ENCODE results near the gene ADAR. TPM values are rescaled to one million over a fixed set of nuclear protein-coding genes. Genes with fewer than 3 reads are reported as not detected.

ADAR gene
- total and polyA plus RNA-seq, 3 experiments from 2014 or later = 157 to 223 (median 223) TPM

DNA sequence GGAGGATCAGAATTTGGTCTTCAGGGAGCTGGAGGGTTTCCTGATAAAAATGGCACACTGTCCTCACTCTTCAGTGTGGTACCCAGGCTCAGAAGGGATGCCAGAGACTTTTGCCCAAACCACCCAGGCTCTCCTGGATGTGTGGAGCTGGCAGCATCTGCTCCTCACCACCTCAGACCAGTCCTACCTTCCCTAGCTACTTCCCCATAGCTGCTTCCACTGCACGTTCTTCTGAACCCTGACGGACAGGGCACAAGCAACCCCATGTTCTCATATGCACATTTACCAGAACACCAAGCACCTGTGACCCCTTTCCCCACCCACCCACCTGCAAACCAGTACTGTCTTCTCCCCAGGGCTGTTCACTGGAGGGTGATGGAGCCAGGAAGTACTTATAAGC lies 4.7 kb downstream of the ADAR start:
- H3K27me3 ChIP-seq (ENCODE audit: insufficient read depth, low read length, poor library complexity, severe bottlenecking) = no peaks in the 10 kb centered on the region
- H3K9me3 ChIP-seq (ENCODE audit: low read length) = no peaks in the 10 kb centered on the region
- H3K4me3 ChIP-seq (ENCODE audit: low read length) = no peak overlapping the region
- POLR2A ChIA-PET = no interaction called here
- H3K36me3 ChIP-seq (ENCODE audit: insufficient read depth, low read length) = peaks cover 41% of the 10 kb centered on the region
- Mint-ChIP-seq H3K27ac (peak overlapping the region in 7 of 8 donors; percentile 40 to 97 (median 74)), H3K9me3 (no peaks in the 10 kb centered on the region), H3K27me3 (no peaks in the 10 kb centered on the region), H3K4me1 (peaks cover 72 to 92% (median 90%) of the 10 kb centered on the region in 3 donors), H3K36me3 (peaks cover 0 to 81% (median 12%) of the 10 kb centered on the region in 3 donors), H3K4me3 (peak overlapping the region in 2 of 7 donors; percentile 32 to 37)
- DNase-seq = no peak
- H3K4me1 ChIP-seq (ENCODE audit: insufficient read depth, low read length) = peaks cover 61% of the 10 kb centered on the region
- H3K27ac ChIP-seq (ENCODE audit: low read depth, low read length) = no peak overlapping the region
- CTCF ChIA-PET = interaction anchor here (0.8 kb wide), 1 partner anchor 24 kb away, joined by 4 read pairs; no protein-coding TSS in a partner anchor

DNA sequence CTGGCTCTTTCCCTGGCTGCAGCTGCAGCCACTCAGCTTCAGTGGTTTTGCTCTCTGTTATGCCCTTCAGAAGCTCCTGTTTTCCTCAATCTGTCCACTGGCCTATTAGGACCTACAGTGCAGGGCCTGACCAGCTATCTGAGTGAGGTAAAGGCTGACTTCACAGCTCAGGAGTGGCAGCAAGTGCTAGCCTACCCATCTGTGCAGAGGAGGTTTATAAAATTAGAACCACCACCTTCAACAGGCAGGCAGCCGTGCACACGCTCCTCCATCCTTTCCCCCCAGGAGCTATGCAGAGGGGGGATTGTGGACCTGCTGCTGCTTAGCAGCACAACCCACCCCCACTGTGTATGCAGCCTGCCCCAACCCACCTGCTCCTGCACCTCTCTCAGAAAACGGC lies 8.3 kb downstream of the ADAR start:
- no peaks in the 10 kb centered on the region for H3K27me3 Mint-ChIP-seq
- peaks cover 46 to 61% (median 54%) of the 10 kb centered on the region in 3 donors for H3K4me1 Mint-ChIP-seq
- CTCF ChIA-PET = interaction anchor here (1.0 to 2.6 kb wide), 2 partner anchors 8 to 40 kb away, joined by 3 to 8 read pairs; no protein-coding TSS in a partner anchor

GRCh38 chr1:154598871-154599635 lies 8.9 kb downstream of the ADAR start:
- no peak overlapping the region for H3K4me3 Mint-ChIP-seq
- POLR2A ChIA-PET = no interaction called here

More for the DNA sequence above, 8.3 kb downstream of the ADAR start:
- Histone ChIP-seq H3K4me1 (ENCODE audit: insufficient read depth, low read length) (peaks cover 35% of the 10 kb centered on the region), H3K9me3 (ENCODE audit: low read length) (no peaks in the 10 kb centered on the region), H3K27me3 (ENCODE audit: insufficient read depth, low read length, poor library complexity, severe bottlenecking) (no peaks in the 10 kb centered on the region), H3K36me3 (ENCODE audit: insufficient read depth, low read length) (peaks cover 73% of the 10 kb centered on the region), H3K27ac (ENCODE audit: low read depth, low read length) (no peak overlapping the region), H3K4me3 (ENCODE audit: low read length) (no peak overlapping the region)
- Mint-ChIP-seq H3K4me3 (peak overlapping the region in 2 of 7 donors; percentile 20 to 28), H3K36me3 (peaks cover 5 to 91% (median 17%) of the 10 kb centered on the region in 3 donors), H3K27ac (peak overlapping the region in 7 of 8 donors; percentile 29 to 81 (median 51)), H3K9me3 (no peaks in the 10 kb centered on the region)
- DNase-seq = no peak
- POLR2A ChIA-PET = no interaction called here

GRCh38 chr1:154595621-154596020 lies 12.4 kb downstream of the ADAR start:
- POLR2A ChIA-PET = no interaction called here
- Mint-ChIP-seq H3K36me3 (peaks cover 11 to 94% (median 30%) of the 10 kb centered on the region in 3 donors), H3K9me3 (no peaks in the 10 kb centered on the region)

More at GRCh38 chr1:154598871-154599635, 8.9 kb downstream of the ADAR start:
- CTCF ChIA-PET = interaction anchor here (1.0 to 2.6 kb wide), 2 partner anchors 8 to 40 kb away, joined by 3 to 8 read pairs; no protein-coding TSS in a partner anchor
- Histone ChIP-seq H3K27me3 (ENCODE audit: insufficient read depth, low read length, poor library complexity, severe bottlenecking) (no peaks in the 10 kb centered on the region), H3K36me3 (ENCODE audit: insufficient read depth, low read length) (peaks cover 80% of the 10 kb centered on the region), H3K4me1 (ENCODE audit: insufficient read depth, low read length) (peaks cover 29% of the 10 kb centered on the region), H3K4me3 (ENCODE audit: low read length) (no peak overlapping the region), H3K9me3 (ENCODE audit: low read length) (no peaks in the 10 kb centered on the region), H3K27ac (ENCODE audit: low read depth, low read length) (no peak overlapping the region)
- Mint-ChIP-seq H3K9me3 (no peaks in the 10 kb centered on the region), H3K27ac (peak overlapping the region in 7 of 8 donors; percentile 15 to 81 (median 24)), H3K27me3 (no peaks in the 10 kb centered on the region), H3K36me3 (peaks cover 5 to 92% (median 21%) of the 10 kb centered on the region in 3 donors), H3K4me1 (peaks cover 40 to 55% (median 52%) of the 10 kb centered on the region in 3 donors)
- DNase-seq = no peak

GRCh38 chr1:154594811-154595210 lies 13.2 kb downstream of the ADAR start:
- H3K9me3 ChIP-seq (ENCODE audit: low read length) = no peaks in the 10 kb centered on the region
- H3K36me3 ChIP-seq (ENCODE audit: insufficient read depth, low read length) = peaks cover 82% of the 10 kb centered on the region
- ChIA-PET CTCF (interaction anchor here (1.0 kb wide), 1 partner anchor 11 kb away, joined by 3 read pairs; no protein-coding TSS in a partner anchor), POLR2A (no interaction called here)
- no peaks in the 10 kb centered on the region for H3K4me1 ChIP-seq (ENCODE audit: insufficient read depth, low read length)
- H3K4me1 Mint-ChIP-seq = peaks cover 8 to 13% (median 11%) of the 10 kb centered on the region in 3 donors
- no peak overlapping the region for H3K4me3 Mint-ChIP-seq
- no peaks in the 10 kb centered on the region for H3K27me3 Mint-ChIP-seq
- H3K27ac ChIP-seq (ENCODE audit: low read depth, low read length) = no peak overlapping the region
- H3K27me3 ChIP-seq (ENCODE audit: insufficient read depth, low read length, poor library complexity, severe bottlenecking) = no peaks in the 10 kb centered on the region
- no peak for DNase-seq
- peak overlapping the region in 1 of 8 donors; percentile 43 for H3K27ac Mint-ChIP-seq
- no peaks in the 10 kb centered on the region for H3K9me3 Mint-ChIP-seq
- peaks cover 11 to 95% (median 30%) of the 10 kb centered on the region in 3 donors for H3K36me3 Mint-ChIP-seq
- no peak overlapping the region for H3K4me3 ChIP-seq (ENCODE audit: low read length)

More at GRCh38 chr1:154595621-154596020, 12.4 kb downstream of the ADAR start:
- Mint-ChIP-seq H3K4me1 (peaks cover 14 to 21% (median 19%) of the 10 kb centered on the region in 3 donors), H3K27ac (no peak overlapping the region), H3K4me3 (no peak overlapping the region), H3K27me3 (no peaks in the 10 kb centered on the region)
- Histone ChIP-seq H3K36me3 (ENCODE audit: insufficient read depth, low read length) (peaks cover 77% of the 10 kb centered on the region), H3K4me3 (ENCODE audit: low read length) (no peak overlapping the region), H3K27me3 (ENCODE audit: insufficient read depth, low read length, poor library complexity, severe bottlenecking) (no peaks in the 10 kb centered on the region), H3K9me3 (ENCODE audit: low read length) (no peaks in the 10 kb centered on the region), H3K4me1 (ENCODE audit: insufficient read depth, low read length) (no peaks in the 10 kb centered on the region), H3K27ac (ENCODE audit: low read depth, low read length) (no peak overlapping the region)
- CTCF ChIA-PET = no interaction called here
- DNase-seq = no peak

GRCh38 chr1:154593390-154593789 lies 14.6 kb downstream of the ADAR start:
- peaks cover 83% of the 10 kb centered on the region for H3K36me3 ChIP-seq (ENCODE audit: insufficient read depth, low read length)
- Mint-ChIP-seq H3K4me3 (no peak overlapping the region), H3K27ac (no peak overlapping the region)

GRCh38 chr1:154591206-154591605 lies 16.8 kb downstream of the ADAR start:
- Mint-ChIP-seq H3K4me3 (no peak overlapping the region), H3K4me1 (peaks cover 0 to 5% (median 4%) of the 10 kb centered on the region in 3 donors), H3K36me3 (peaks cover 13 to 95% (median 34%) of the 10 kb centered on the region in 3 donors), H3K9me3 (no peaks in the 10 kb centered on the region), H3K27ac (peak overlapping the region in 1 of 8 donors; percentile 81), H3K27me3 (no peaks in the 10 kb centered on the region)
- Histone ChIP-seq H3K36me3 (ENCODE audit: insufficient read depth, low read length) (peaks cover 83% of the 10 kb centered on the region), H3K27me3 (ENCODE audit: insufficient read depth, low read length, poor library complexity, severe bottlenecking) (no peaks in the 10 kb centered on the region), H3K4me3 (ENCODE audit: low read length) (no peak overlapping the region), H3K27ac (ENCODE audit: low read depth, low read length) (no peak overlapping the region), H3K9me3 (ENCODE audit: low read length) (no peaks in the 10 kb centered on the region), H3K4me1 (ENCODE audit: insufficient read depth, low read length) (no peaks in the 10 kb centered on the region)
- no peak for DNase-seq
- CTCF ChIA-PET = interaction anchor here (1.0 kb wide), 1 partner anchor 14 kb away, joined by 3 read pairs; no protein-coding TSS in a partner anchor
- POLR2A ChIA-PET = interaction anchor here (0.6 kb wide), 1 partner anchor 36 kb away, joined by 3 read pairs; no protein-coding TSS in a partner anchor

More at GRCh38 chr1:154593390-154593789, 14.6 kb downstream of the ADAR start:
- peaks cover 11 to 95% (median 34%) of the 10 kb centered on the region in 3 donors for H3K36me3 Mint-ChIP-seq
- H3K27me3 Mint-ChIP-seq = no peaks in the 10 kb centered on the region
- Histone ChIP-seq H3K27me3 (ENCODE audit: insufficient read depth, low read length, poor library complexity, severe bottlenecking) (no peaks in the 10 kb centered on the region), H3K27ac (ENCODE audit: low read depth, low read length) (no peak overlapping the region), H3K4me1 (ENCODE audit: insufficient read depth, low read length) (no peaks in the 10 kb centered on the region), H3K9me3 (ENCODE audit: low read length) (no peaks in the 10 kb centered on the region), H3K4me3 (ENCODE audit: low read length) (no peak overlapping the region)
- H3K9me3 Mint-ChIP-seq = no peaks in the 10 kb centered on the region
- peaks cover under 1 to 5% (median 4%) of the 10 kb centered on the region in 3 donors for H3K4me1 Mint-ChIP-seq
- DNase-seq = no peak
- ChIA-PET CTCF (no interaction called here), POLR2A (no interaction called here)

DNA sequence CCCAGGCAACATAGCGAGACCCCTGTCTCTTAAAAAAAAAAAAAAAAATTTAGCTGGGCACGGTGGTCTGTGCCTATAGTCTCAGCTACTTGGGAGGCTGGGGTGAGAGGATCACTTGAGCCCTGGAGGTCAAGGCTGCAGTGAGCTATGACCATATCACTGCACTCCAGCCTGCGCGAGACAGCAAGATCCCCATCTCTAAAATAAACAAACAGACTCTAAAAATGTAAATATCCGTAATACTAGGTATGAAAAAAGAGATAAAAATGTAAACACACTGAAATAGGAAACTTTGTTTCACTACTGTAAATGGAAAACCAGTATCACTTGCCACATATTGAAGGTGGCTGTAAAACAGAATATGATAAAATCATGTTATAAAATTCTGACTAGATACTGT lies 17.2 kb downstream of the ADAR start:
- H3K4me1 Mint-ChIP-seq = peaks cover 0 to 5% (median 4%) of the 10 kb centered on the region in 3 donors
- H3K27me3 Mint-ChIP-seq = no peaks in the 10 kb centered on the region
- H3K36me3 Mint-ChIP-seq = peaks cover 14 to 95% (median 36%) of the 10 kb centered on the region in 3 donors
- DNase-seq = no peak
- POLR2A ChIA-PET = interaction anchor here (0.6 to 0.7 kb wide), 2 partner anchors 36 to 65 kb away, joined by 3 read pairs; no protein-coding TSS in a partner anchor
- H3K27ac ChIP-seq (ENCODE audit: low read depth, low read length) = no peak overlapping the region
- H3K27me3 ChIP-seq (ENCODE audit: insufficient read depth, low read length, poor library complexity, severe bottlenecking) = no peaks in the 10 kb centered on the region
- CTCF ChIA-PET = interaction anchor here (1.0 kb wide), 1 partner anchor 13 kb away, joined by 3 read pairs; no protein-coding TSS in a partner anchor
- H3K4me3 ChIP-seq (ENCODE audit: low read length) = no peak overlapping the region
- peak overlapping the region in 1 of 8 donors; percentile 81 for H3K27ac Mint-ChIP-seq
- no peaks in the 10 kb centered on the region for H3K4me1 ChIP-seq (ENCODE audit: insufficient read depth, low read length)
- H3K9me3 Mint-ChIP-seq = no peaks in the 10 kb centered on the region
- H3K9me3 ChIP-seq (ENCODE audit: low read length) = no peaks in the 10 kb centered on the region
- H3K36me3 ChIP-seq (ENCODE audit: insufficient read depth, low read length) = peaks cover 83% of the 10 kb centered on the region
- no peak overlapping the region for H3K4me3 Mint-ChIP-seq
